H54 (cell line): ENCODE measurements around the gene SLIT3.
"Not testable (repeated sequence)": the region's sequence is repeated elsewhere in the genome, so short reads cannot be mapped to it uniquely, and the experiment has no call there.

Experiments used
- DNase-seq: peaks from one replicate; pipeline ENCODE4 v3.0.0; 2011; ENCODE audit warnings: low spot score, mixed read lengths; ENCODE audit not compliant: insufficient read length
- FAIRE-seq: peaks from 3 replicates; lab custom pipeline; 2011; peaks lifted over from hg19 to GRCh38; lab: Jason Lieb, UNC
- POLR2A ChIP-seq: IDR thresholded peaks from 2 replicates; pipeline ENCODE4 v1.6.1; 2011; ENCODE audit warnings: low read depth, mild to moderate bottlenecking, low read length

The SLIT3 gene

DNA sequence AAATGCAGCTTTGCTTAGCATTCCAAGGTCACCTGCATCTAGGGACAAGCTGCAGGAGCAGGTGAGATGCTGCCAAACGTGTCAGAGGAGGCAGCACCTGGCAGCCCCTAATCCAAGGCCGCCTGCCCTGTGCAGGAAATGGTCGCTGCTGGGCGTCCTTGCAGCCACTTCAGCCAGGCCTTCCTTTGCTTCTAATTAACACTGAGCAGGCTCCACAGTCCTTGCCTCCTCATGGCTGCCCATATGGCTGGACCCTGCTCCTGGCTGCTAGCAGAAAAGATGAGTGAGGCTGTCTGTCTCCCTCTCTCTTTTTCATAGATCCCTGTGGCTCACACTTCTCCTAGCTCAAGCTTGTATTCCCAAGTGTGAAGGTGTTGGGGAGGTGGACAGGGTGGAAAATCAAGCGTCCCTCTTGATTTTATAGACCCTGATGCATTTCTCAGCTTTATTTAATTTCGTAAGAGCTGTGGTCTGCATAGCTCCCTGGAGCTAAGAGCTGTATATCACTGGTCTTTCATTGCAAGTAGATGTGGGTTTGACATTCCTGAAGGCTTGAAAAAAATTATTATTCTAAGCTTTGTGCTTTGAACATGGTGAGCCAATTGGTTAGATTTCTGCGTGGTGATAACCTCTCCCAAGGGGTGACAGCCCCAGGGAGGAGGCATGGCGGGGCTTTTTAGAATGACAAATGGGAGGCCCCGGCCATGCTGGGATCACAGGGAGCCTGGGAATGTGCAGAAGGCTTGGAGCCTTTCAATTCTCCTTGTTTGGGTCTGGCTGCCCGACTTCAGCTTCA, 193.8 kb downstream of the SLIT3 start:
- no peak for DNase-seq
- no peak for FAIRE-seq
- TF ChIP-seq POLR2A: no peak

DNA sequence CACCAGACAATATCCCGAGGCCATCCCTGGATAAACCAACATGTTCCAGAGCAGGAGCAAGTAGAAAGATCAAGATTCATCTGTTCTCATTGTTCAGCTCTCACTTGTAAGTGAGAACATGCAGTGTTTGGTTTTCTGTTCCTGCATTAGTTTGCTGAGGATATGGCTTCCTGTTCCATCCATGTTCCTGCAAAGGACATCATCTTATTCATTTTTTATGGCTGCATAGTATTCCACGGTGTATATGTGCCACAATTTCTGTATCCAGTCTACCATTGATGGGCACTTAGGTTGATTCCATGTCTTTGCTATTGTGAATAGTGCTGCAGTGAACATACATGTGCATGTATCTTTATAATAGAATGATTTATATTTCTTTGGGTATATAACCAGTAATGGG, 195.4 kb downstream of the SLIT3 start:
- not testable (repeated sequence) for DNase-seq, FAIRE-seq

- FAIRE-seq: no peak
- DNase-seq: no peak
- no peak for TF ChIP-seq POLR2A
Observed at GRCh38 chr5:169104937-169105494, 195.9 kb downstream of the SLIT3 start.

DNA sequence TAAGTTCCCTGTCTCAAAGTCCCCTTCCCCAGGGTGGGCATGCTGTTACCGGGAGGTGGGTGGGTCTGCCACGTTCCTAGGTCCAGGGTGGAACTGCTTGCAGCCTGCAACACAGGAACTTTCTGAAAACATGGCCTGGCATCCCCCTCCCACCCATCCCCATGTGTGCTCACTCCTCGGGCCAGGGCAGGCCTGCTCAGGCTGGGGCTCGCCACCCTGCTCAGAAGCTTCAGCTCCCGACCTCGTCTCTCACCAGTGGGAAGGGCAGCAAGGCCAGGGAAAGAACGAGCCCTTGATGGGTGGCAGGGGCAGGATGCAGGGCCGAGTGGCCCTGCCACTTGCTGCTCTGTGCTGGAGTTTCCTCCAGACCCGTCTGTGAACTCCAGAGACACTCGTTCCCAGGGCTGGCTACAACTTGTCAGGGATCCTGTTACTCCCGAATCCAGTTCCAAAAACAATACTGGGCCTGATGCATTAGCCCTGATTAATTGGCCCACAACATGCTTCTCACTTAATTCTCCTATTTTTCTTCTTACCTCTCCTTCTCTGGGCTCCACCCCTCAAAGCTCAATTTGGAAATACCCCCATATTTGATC, 197.3 kb downstream of the SLIT3 start:
- DNase-seq (no peak), FAIRE-seq (no peak)
- TF ChIP-seq POLR2A: no peak

DNA sequence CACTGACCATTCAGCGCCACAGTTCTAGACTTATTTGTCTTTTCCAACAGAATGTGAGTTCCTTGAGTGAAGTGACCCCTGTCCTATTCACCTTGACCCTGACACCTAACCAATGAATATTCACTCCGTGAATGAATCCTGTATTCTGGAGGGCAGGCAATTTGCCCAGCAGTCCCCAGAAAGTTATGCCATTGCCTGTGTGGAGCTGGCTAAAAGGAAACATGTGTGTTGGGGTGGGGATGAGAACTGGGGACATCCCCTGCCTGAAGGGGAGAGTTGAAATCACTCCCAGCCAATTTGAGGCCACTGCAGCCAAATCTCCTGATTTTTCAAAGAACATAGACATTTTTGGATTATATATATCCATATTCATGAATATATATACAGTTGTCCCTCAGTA, 199.0 kb downstream of the SLIT3 start:
- no peak for FAIRE-seq
- DNase-seq: no peak
- no peak for TF ChIP-seq POLR2A

DNA sequence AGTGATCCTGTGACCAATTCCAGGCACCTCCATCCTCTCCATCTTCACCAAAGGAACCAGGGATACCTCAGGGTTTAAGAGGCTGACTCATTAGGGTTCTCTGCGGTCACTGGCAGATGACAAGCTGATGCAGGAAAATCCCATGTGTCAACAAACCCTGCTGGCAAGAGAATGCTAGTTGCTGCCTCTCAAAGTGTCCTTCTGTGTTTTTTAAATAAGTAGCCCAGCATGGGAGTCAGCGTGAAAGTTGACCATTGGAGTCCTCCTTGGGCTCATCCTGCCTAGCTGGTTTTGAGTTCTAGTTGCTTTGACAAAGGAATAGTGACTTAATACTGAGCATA, 200.2 kb downstream of the SLIT3 start:
- FAIRE-seq (peak; percentile 50), DNase-seq (peak; percentile 74)
- no peak for TF ChIP-seq POLR2A

GRCh38 chr5:169099801-169100734, 200.9 kb downstream of the SLIT3 start:
- TF ChIP-seq POLR2A: no peak
- FAIRE-seq: no peak
- DNase-seq: no peak

DNA sequence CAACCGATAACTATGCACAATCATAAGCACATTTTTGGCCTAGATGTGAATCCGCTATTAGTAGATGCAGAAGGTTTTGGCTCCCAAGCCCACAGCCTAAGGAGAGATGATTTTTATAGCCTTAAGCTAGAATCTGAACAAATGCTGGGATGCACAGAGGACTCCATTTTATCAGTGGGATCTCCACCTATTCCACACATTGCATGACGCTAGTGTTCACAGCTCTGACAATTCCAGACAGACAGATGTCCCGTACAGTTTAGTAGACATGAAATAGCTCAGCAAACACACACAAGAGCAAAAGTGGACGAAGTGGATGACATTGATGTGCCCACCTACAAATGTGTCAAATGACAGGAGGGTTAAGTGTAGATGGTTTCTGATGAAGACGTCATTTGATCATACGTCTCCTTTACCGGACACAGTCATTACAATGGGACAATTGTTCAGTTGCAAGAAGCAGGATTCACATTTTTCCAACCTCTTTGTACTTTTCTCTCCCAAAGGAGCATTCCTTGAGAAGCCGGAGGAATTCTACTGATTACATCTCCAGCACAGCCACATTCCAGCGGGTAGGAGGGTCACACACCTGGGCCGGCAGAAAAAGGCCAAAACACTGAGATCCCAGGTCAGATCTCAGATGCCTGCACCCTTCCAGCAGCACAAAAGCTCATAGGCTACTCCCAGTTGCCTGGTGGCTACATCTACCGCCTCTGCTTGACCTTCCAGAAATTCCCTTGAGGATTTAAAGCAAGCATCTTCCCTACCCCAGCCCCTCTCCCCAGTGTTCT, 202.4 kb downstream of the SLIT3 start:
- no peak for DNase-seq
- FAIRE-seq: no peak
- TF ChIP-seq POLR2A: no peak

DNA sequence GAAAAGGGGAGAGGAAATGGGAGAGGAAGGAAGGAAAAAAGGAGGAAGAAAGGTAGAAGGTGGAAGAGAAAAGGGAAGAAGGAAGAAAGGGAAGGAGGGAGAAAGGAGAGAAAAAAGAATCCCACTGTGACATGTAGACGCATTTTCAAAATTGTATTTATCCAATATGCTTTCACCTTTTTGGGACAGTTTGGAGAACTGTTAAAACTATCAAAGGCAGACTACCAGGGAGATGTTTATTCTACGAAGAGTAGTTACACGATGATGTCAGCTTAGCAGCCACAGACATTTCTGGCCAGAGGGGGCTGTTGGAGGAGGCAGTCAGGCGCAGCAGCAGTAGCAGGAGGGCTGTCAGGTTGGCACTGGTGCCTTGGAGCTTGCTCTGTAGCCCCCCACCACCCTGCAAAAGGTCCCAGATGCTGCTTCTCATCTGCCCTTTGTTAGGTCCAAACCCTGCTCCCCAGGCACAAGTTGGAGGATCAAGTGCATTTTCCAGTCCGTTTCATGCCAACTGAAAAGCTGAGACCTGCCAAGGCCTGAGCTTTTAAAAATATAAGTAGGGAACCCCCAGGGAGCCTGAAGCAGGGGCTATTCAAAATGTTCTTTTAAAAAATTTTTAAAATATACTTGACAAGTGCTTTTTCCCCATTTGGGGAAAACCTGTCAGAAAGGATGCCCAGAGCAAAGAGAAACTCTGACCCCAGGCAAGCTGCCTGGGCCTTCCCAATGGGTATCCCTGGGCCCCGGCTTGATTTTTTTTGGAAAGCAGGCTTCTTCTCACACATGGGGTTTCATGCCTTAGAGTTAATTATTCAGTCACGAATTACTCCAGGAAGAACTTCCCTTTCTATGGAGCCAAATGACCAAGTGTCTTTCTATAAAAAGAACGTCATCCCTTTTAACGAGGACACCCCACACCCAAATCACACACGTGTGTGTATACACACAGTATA, 203.3 kb downstream of the SLIT3 start:
- DNase-seq: no peak
- no peak for TF ChIP-seq POLR2A
- FAIRE-seq: no peak

DNA sequence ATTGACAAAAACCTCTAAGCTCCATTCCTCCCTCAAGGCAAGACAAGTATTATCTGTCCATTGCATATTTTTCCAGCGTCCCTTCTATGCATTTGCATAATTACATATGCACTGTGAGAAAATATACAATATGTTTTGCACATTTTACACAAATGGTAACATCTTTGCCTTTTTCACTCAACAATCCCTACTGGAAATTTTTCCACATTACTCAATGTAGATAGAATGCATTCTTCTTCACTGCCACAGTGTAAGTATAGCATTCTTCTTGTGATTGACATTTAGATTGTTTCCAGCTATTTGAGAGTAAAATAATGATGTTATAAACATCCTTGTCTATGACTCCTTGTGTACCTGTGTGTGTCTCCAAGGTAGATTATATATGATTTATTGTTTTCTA, 205.0 kb downstream of the SLIT3 start:
- no peak for TF ChIP-seq POLR2A
- DNase-seq (no peak), FAIRE-seq (no peak)

- no peak for TF ChIP-seq POLR2A
Observed at GRCh38 chr5:169095410-169095960, 205.5 kb downstream of the SLIT3 start.

More at GRCh38 chr5:169095410-169095960, 205.5 kb downstream of the SLIT3 start:
- no peak for FAIRE-seq
- DNase-seq: no peak
